Fibroblast of lung (primary cell): ENCODE data around the gene ASB15.

Experiments used
- CTCF ChIP-seq, 2 donors: IDR thresholded peaks in 1 of 2; conservative IDR thresholded peaks in 1 of 2; 1 replicate in 1 of 2; 2 replicates in 1 of 2; pipeline ENCODE4 v1.5.1; 2011 to 2012; ENCODE audit warnings: low read length in 2 of 2, control low read depth in 1 of 2, inconsistent platforms in 1 of 2, low read depth in 1 of 2, mild to moderate bottlenecking in 1 of 2
- EZH2 ChIP-seq: IDR thresholded peaks from 2 replicates; pipeline ENCODE4 v1.5.1; 2012; ENCODE audit warnings: low read length, control low read depth, mild to moderate bottlenecking; ENCODE audit errors: missing control alignments

- TF ChIP-seq CTCF (conservative IDR thresholded peaks at IDR 0.05 in 1 of 2, IDR thresholded peaks at IDR 0.05 in 1 of 2; ENCODE audit: low read depth in 1 of 2, low read length in 2 of 2) (no peak), EZH2 (no peak)
Observed at GRCh38 chr7:123594813-123595241, 6.8 kb upstream of the ASB15 start.
